ENCODE measurements around the gene TMEM150B.

TMEM150B gene

DNA sequence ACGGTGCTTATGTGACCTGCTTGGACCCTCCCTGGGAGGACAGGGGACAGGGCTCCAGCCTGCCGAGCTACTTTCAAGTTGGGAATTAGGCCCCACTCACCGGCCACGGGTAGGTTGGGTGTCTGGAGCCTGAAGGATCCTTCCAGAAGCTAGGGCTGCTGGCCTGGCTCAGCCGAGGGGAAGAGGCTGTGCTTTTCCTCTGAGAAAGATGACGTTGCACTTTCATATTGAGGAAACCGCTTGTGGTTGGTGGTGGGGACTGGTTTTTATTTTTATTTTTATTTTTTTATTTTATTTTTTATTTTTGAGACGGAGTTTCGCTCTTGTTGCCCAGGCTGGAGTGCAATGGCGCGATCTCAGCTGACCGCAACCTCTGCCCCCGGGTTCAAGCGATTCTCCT is at the start of gene TMEM150B:
TSS of gene TMEM150B (minus strand) at position 170 of the 400 bp plus-strand sequence. CDS start 4,305 bp downstream, outside the sequence.
- no peak for DNase-seq

DNA sequence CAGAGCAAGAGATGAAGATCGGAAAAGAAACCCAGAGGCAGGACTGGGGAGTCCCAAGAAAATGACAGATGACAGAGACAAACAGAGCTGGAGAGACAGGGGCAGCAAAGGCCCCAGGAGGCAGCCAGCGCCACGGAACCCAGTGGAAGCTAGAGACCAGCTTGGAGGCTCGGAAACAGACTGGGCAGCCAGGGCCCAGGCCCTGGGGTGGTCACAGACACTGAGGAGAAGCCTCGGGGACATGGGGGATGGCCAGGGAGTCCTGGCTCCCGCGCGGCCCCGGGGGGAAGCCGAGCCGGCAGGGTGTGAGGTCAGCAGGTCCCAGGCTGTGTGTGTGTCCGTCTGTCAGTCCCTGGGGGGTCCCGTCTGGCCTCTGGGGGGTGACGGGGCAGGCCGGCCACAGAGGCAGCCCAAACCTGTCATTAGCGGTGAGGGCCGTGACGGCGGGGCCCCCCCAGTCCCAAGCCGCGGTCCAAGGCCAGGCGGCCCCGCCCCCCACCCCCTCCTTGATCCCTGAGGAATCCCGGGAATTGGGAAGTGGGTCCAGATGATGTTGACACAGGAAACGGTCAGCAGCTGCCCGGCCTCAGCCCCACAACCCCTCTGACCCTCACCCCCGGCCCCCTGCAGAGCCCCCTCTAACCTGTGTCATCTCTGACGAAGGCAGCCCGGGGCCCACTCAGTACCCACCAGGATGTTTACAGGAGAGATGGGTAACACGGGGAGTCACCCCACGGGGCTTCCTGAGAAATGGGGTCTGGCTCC is 49.0 kb upstream of the TMEM150B start:
- DNase-seq = no peak

GRCh38 chr19:55373306-55373992 is 48.3 kb upstream of the TMEM150B start:
- no peak for DNase-seq

GRCh38 chr19:55372316-55373081 is 47.4 kb upstream of the TMEM150B start:
- no peak for DNase-seq

DNA sequence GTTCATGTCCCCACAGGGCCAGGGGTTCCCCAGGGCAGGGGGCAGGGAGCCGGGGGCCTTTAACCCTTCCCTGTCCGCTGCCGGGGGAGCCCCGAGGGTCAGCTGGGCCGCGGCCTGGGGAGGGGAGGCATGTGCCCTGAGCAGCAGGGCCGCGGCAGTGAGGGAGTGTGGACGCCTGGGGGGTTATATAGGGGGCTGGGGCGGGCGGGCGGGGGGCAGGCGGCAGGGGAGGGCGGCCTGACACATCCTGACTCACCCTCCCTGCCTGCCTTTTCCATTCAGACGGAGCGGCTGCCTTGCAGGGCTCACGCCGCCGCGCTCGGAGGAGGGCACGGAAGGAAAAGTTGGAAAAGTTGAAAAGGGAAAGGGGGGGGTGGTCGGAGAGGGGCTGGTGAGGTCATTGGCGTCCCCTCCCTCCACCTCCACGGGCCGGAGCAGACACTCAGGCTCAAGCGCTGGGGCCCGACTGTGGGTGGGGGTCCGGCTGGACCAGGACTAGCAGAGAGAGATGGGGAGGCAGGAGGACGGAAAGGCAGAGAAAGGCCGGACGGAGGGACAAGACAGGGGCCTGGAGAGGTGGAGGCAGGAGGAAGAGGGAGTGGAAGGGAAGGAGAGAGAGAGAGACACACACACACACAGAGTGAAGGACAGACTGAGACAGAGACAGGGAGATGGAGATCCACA is 45.3 kb upstream of the TMEM150B start, which contains the start of gene IL11:
TSS of gene IL11 (minus strand) at position 159 of the 684 bp plus-strand sequence. CDS start at position 6, 153 bp downstream.
- DNase-seq = no peak

GRCh38 chr19:55369653-55370304 is 44.6 kb upstream of the TMEM150B start:
- DNase-seq = peak in 1 of 56 donors; percentile 46

- peak in 1 of 56 donors; percentile 11 for DNase-seq
Observed at GRCh38 chr19:55368701-55369563, 43.8 kb upstream of the TMEM150B start.

- no peak for DNase-seq
Observed at GRCh38 chr19:55368106-55368505, 43.0 kb upstream of the TMEM150B start.

DNA sequence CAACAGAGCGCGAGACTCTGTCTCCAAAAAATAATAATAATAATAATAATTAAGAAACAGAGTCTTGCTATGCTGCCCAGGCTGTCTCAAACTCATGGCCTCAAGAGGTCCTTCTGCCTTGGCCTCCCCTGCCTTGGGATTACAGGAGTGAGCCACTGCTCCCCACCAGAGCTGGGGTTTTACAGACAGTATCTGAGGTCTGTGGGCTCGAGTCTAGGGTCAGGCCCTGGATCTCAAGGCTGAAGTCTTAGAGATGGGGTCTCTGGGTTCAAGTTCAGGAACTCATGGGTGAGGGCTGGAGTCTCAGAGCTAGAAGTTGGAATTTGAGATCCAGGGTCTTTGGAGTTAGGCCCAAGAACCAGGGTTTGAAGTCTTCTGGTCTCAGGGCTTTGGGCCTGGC is 41.6 kb upstream of the TMEM150B start:
- DNase-seq = no peak

DNA sequence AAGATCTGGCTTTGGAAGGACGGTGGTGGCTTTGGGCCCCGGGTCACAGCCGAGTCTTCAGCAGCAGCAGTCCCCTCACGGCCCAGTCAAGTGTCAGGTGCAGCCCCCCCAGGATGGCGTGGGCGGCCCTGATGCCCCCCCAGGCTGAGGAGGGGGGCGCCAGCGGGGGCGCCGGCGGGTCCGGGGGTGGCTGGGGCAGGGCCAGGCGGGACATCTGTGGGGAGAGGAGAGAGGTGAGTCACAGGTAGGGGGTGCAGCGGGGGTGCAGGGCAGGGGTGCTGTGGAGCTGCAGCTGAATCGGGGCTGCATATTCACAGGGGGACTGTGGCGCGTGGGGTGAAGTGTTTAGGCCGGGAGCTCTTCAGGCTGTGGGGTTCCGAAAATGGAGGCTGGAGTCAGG is 40.8 kb upstream of the TMEM150B start:
- DNase-seq = peak in 3 of 56 donors; percentile 20 to 24 (median 23)

DNA sequence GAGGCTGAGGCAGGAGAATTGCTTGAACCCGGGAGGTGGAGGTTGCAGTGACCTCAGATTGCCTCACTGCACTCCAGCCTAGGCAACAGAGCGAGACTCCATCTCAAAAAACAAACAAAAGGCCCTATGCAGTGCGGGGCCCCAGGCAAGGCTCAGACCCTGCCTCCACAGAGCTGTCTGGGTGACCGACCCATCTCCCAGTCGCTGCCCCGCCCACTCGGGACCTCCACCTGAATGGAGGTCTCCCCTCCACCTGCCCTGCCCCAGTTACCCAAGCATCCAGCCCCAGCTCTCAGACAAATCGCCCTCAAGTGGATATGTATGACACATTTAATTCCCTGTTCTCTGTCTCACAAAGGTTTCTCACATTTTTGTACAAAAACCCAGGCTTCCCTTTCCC is 40.1 kb upstream of the TMEM150B start:
- no peak for DNase-seq

DNA sequence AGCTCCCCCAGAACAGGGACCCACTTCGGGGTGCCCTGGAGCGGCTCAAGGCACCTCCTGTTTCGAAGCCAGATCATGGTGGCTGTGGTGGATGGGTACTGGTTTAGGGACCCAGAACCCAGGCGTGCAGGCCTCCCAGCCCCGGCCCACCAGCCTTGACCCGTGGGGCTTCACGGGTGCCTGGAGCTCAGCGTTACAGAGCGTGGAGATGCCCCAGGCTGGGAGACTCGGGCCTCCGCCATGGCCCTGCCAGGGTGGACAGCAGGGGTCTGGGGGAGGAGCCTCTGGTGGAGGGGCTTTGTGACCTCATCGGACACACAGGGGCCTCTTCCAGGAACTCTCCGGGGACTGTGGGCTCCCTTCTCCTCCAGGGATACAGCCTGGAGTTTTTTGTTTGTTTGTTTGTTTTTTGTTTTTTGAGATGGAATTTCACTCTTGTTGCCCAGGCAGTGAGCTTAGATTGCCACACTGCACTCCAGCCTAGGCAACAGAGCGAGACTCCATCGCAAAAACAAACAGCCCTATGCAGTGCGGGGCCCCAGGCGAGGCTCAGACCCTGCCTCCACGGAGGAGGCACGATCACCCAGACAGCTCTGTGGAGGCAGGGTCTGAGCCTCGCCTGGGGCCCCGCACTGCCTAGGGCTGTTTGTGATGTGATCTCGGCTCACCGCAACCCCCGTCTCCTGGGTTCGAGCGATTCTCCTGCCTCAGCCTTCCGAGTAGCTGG is 38.0 kb upstream of the TMEM150B start, which contains the start of gene GARIN5B:
TSS of gene GARIN5B (minus strand) at position 271 of the 727 bp plus-strand sequence. CDS start at position 77, 194 bp downstream.
- DNase-seq = no peak

DNA sequence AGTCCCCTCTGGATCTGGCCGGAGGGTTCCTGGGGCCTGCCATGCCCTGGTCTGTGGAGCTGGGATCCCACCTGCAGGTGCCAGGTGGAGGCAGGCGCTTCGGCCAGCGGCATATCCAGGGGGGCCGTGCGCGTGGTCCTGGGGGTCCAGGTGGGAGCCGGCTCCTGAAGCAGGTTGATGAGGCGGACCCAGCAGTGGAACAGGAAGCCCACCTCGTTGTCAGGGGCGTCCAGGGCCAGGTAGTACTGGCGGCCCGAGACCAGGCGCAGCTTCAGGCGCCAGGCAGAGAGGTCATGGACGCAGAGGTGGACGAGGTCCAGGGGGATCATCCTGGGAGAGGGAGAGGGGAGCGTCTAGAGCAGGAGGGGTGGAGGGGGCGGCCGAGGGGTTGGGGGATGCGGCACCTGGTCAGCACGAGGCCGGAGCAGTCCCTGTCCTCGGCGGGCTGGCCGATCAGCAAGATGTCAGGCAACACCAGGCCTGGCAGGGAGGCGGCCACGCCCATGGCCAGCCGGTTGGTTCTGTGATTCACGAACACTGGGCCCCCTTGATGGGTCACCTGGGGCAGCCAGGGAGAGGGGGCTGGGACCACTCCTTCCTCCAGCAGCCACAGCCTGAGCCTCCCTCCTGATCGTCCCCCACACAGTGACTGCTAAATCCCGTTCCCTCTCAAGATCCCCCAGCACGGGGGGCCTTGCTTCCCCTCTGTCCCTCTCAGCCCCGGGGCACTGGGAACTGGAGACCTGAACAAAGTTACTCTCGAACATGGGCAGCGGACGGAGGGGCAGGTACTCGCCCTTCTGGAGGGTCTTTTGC is 37.2 kb upstream of the TMEM150B start:
- DNase-seq = no peak

DNA sequence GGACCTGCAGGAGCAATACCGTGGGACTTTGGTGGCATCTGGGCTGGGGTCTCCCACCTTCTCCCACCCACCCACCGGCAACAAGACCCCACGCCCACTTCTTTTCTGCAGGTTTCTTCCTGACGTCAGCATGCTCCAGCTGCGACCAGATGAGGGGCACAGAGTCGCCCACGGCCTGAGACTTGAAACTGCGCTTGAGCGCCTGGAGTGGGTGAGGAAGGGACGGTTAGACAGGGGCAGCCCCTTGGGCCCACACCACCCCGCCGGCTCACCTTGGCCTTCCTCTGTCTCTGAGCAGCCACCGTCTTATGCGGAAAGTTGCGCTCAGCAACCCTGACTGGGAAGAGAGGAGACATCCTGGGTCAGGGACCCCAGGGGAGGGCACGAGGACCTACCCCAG is 35.8 kb upstream of the TMEM150B start:
- DNase-seq = no peak

GRCh38 chr19:55358943-55359908 is 34.1 kb upstream of the TMEM150B start:
- peak in 5 of 56 donors; percentile 4 to 19 (median 12) for DNase-seq

DNA sequence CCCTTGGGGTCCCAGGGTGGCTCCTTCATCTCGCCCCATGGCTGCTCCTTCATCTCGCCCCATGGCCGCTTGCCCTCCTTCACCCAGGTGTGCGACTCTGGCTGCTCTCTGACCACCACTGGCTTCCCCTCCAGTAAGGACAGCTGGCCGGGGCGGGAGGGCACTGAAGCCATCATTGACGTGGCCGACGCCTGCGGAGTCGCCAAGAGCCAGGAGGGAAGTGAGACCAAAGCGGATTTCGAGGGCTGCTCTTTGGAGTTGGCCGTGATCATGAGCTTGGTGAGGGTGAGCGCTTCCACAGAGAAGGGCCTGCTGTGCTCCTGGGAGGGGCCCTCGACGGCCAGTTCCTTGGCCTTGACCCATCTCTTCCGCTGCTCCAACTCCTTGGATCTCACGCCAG is 33.4 kb upstream of the TMEM150B start:
- DNase-seq = no peak

Measured in amygdala (tissue), 56 donors.